Fibroblast of mammary gland (primary cell): ENCODE results near the gene FGF14.

Experiments used
- DNase-seq: peaks from one replicate; pipeline ENCODE4 v3.0.0-alpha.2; 2010; ENCODE audit warnings: low read depth
- H3K4me3 ChIP-seq: 2 replicates; pipeline ENCODE4 v1.5.1; 2011; ENCODE audit warnings: low read depth, mild to moderate bottlenecking, low read length, moderate library complexity; ENCODE audit not compliant: control insufficient read depth
- CTCF ChIP-seq: conservative IDR thresholded peaks from 2 replicates; pipeline ENCODE4 v1.5.1; 2011; ENCODE audit warnings: low read depth, low read length, inconsistent platforms; ENCODE audit not compliant: control insufficient read depth, insufficient read depth

FGF14 gene

GRCh38 chr13:101978552-101979315 is 423.1 kb downstream of the FGF14 start:
- DNase-seq: no peak
- H3K4me3 ChIP-seq: no peak overlapping the region
- no peak for TF ChIP-seq CTCF

GRCh38 chr13:101977475-101977874 is 424.4 kb downstream of the FGF14 start:
- TF ChIP-seq CTCF: no peak
- DNase-seq: peak; percentile 12
- no peak overlapping the region for H3K4me3 ChIP-seq

- no peak overlapping the region for H3K4me3 ChIP-seq
- DNase-seq: no peak
- TF ChIP-seq CTCF: no peak
Observed at GRCh38 chr13:101972191-101972590, 429.7 kb downstream of the FGF14 start.

- DNase-seq: no peak
- TF ChIP-seq CTCF: no peak
- no peak overlapping the region for H3K4me3 ChIP-seq
Observed at GRCh38 chr13:101970341-101970740, 431.5 kb downstream of the FGF14 start.

GRCh38 chr13:101967781-101968180 is 434.1 kb downstream of the FGF14 start:
- no peak for TF ChIP-seq CTCF
- peak; percentile 41 for DNase-seq

GRCh38 chr13:101967216-101967615 is 434.6 kb downstream of the FGF14 start:
- H3K4me3 ChIP-seq: no peak overlapping the region
- DNase-seq: no peak
- TF ChIP-seq CTCF: no peak

More at GRCh38 chr13:101967781-101968180, 434.1 kb downstream of the FGF14 start:
- no peak overlapping the region for H3K4me3 ChIP-seq

GRCh38 chr13:101965096-101965495 is 436.8 kb downstream of the FGF14 start:
- DNase-seq: no peak
- no peak overlapping the region for H3K4me3 ChIP-seq
- no peak for TF ChIP-seq CTCF
